Heart left ventricle (tissue), 16 donors: ENCODE results near the gene PEX7. TPM values are rescaled to one million over a fixed set of nuclear protein-coding genes. Genes with fewer than 3 reads are reported as not detected.
A peak's percentile ranks its signal among the peaks of the same experiment; 100 is the strongest.

Experiments used
- ATAC-seq, 4 donors: fragments of 200-7000 bp; cut with Tn5 transposase; one replicate each; pipeline ENCODE4 v1.9.1; 2020 to 2022; ENCODE audit warnings: moderate library complexity in 4 of 4, mild to moderate bottlenecking in 3 of 4, moderate number of reproducible peaks in 1 of 4
- DNase-seq, 5 donors: peaks; one replicate each; pipeline ENCODE4 v3.0.0-alpha.2; 2020
- H3K27ac ChIP-seq, 12 donors: fragments of 200-600 bp; sonication (generic) in 4 of 12; one replicate each; pipeline versions ENCODE4 v1.5.0 to v1.8.0; 2016 to 2022; ENCODE audit warnings: mild to moderate bottlenecking in 2 of 12
- H3K27me3 ChIP-seq, 9 donors: fragments of 200-600 bp; sonication (generic) in 2 of 9; one replicate each; pipeline versions ENCODE4 v1.5.1 to v1.8.0; 2016 to 2022; ENCODE audit warnings: mild to moderate bottlenecking in 3 of 9
- H3K36me3 ChIP-seq, 9 donors: fragments of 200-600 bp; sonication (generic) in 2 of 9; one replicate each; pipeline versions ENCODE4 v1.5.0 to v1.8.0; 2018 to 2022; ENCODE audit warnings: mild to moderate bottlenecking in 2 of 9
- H3K4me1 ChIP-seq, 12 donors: fragments of 200-600 bp; sonication (generic) in 4 of 12; one replicate each; pipeline versions ENCODE4 v1.5.0 to v1.8.0; 2016 to 2022; ENCODE audit warnings: mild to moderate bottlenecking in 3 of 12
- H3K4me3 ChIP-seq, 12 donors: fragments of 200-600 bp; sonication (generic) in 4 of 12; one replicate each; pipeline versions ENCODE4 v1.5.0 to v1.8.0; 2017 to 2022; ENCODE audit warnings: mild to moderate bottlenecking in 9 of 12, moderate library complexity in 4 of 12
- H3K9me3 ChIP-seq, 12 donors: fragments of 200-600 bp; sonication (generic) in 4 of 12; one replicate each; pipeline versions ENCODE4 v1.5.0 to v1.8.0; 2016 to 2022; ENCODE audit warnings: mild to moderate bottlenecking in 1 of 12
- CTCF ChIP-seq, 12 donors: fragments of 200-600 bp; sonication (generic) in 4 of 12; IDR thresholded peaks; one replicate each; pipeline versions ENCODE4 v1.5.0 to v1.8.0; 2018 to 2022; ENCODE audit warnings: antibody characterized with exemption in 12 of 12, mild to moderate bottlenecking in 5 of 12
- POLR2A ChIP-seq, 2 donors: fragments of 450-650 bp; IDR thresholded peaks; one replicate each; pipeline ENCODE4 v1.6.1; 2017; ENCODE audit warnings: antibody characterized with exemption in 2 of 2, mild to moderate bottlenecking in 2 of 2, moderate library complexity in 2 of 2
- WGBS, 4 donors: extraction: QIAGEN DNeasy Blood & Tissue Kit in 2 of 4; methylation state at CpG; one replicate each; pipeline versions ENCODE4 v1.1.5 to v1.1.7; 2013 to 2018; 5-methylcytosine and 5-hydroxymethylcytosine counted together
- intact Hi-C, 10 donors: fragments of 100-400 bp; cut with DNase I; formaldehyde crosslinking; loops; one replicate each; pipeline versions ENCODE4 v1.11.1 to v1.14.2; 2022
- polyA plus RNA-seq, 2 donors: library from polyadenylated mRNA; stranded (reverse); fragments of 200-250 nt; gene quantifications; one replicate each; pipeline ENCODE4 v1.2.3, GENCODE V29; 2013
- total RNA-seq, 9 donors: library from RNA; depleted of rRNA in 2 of 9; stranded (reverse); fragments of >200 nt in 2 of 9; fragmentation: NEBNext Ultra II Directional in 3 of 9; extraction: Animal tissue kit (Norgen Biotek cat#: 25700) in 3 of 9; gene quantifications; one replicate each; pipeline versions ENCODE4 v1.1.0 to v1.2.4, GENCODE V29; 2016 to 2023
- donor health status: ischemic (EF 13 %, LVEDD 7.1; RV severe dilation, severe dysfunction).
- donor health status: healthy with polysubstance abuse.
- donor health status: DM: no; HTN: yes; CAD: no.
- donor health status: DM: no; HTN: no; CAD: no.
- donor health status: ischemic (EF 25% LVEDD 6.9; RV normal size, moderate dysfunction).
- donor health status: ischemic (EF 25% LVEDD 5.7; RV mildly dilated, moderate dysfunction).
- donor health status: healthy.
- donor health status: DM: yes; HTN: yes; CAD: no.
- donor health status: ischemic (EF 35%, LVEDD 5.7; RV mildly dilated, moderate dysfunction).
- donor health status: nonischemic (EF 11% LVEDD 7.7; RV severe dilation, severe dysfunction).
- donor health status: DM: yes; HTN: yes; CAD: no.
- donor health status: PGD.
- donor health status: ischemic (EF 29% LVEDD 5.4; RV normal size, mild dysfunction).
- donor health status: nonischemic (EF 23%, LVEDD 6.1; RV moderate dilation, normal function).

PEX7 gene
- total and polyA plus RNA-seq, 11 donors, result 4.7 to 22.1 (median 15.5) TPM

GRCh38 chr6:136792410-136793262, 29.8 kb upstream of the PEX7 start, which contains the start of gene MAP3K5:
MAP3K5 (minus strand) TSS chr6:136792477; CDS start chr6:136792157, 320 bp downstream.
- peak; percentile 81 to 93 (median 91) for ATAC-seq
- H3K4me3 ChIP-seq, result peak within 1 kb of the TSS; percentile 29 to 94 (median 78)
- H3K27ac ChIP-seq, result peak within 1 kb of the TSS; percentile 84 to 98 (median 94)
- WGBS, 4 donors, result 0 to 2% (median 0%) methylated on average over 19 to 89 of the region's 89 CpGs
- TF ChIP-seq POLR2A (IDR thresholded peaks at IDR 0.05) (peak in 1 of 2 donors; percentile 40), CTCF (IDR thresholded peaks at IDR 0.05) (peak; percentile 64 to 82 (median 76))
- no peaks in the 10 kb centered on the region for H3K27me3 ChIP-seq
- peak; percentile 91 to 97 (median 93) for DNase-seq
- intact Hi-C loops, result loop anchor here (1.0 to 10.0 kb wide), 9 partner anchors 45 to 210 kb away; no protein-coding TSS in a partner anchor
- H3K36me3 ChIP-seq, result no peaks in the 10 kb centered on the region
- H3K9me3 ChIP-seq, result peaks cover 0 to under 1% (median 0%) of the 10 kb centered on the region in 12 donors
- H3K4me1 ChIP-seq, result peaks cover 0 to 40% (median 18%) of the 10 kb centered on the region in 12 donors

GRCh38 chr6:136793363-136793762, 29.0 kb upstream of the PEX7 start:
- Histone ChIP-seq H3K27ac (peak overlapping the region; percentile 84 to 98 (median 94)), H3K36me3 (no peaks in the 10 kb centered on the region), H3K4me3 (peak overlapping the region in 11 of 12 donors; percentile 63 to 94 (median 79)), H3K9me3 (peaks cover 0 to 8% (median 0%) of the 10 kb centered on the region in 12 donors), H3K27me3 (no peaks in the 10 kb centered on the region), H3K4me1 (peaks cover 0 to 33% (median 14%) of the 10 kb centered on the region in 12 donors)
- WGBS, 4 donors, result 27 to 32% (median 29%) methylated on average over 8 of the region's 8 CpGs
- DNase-seq (no peak), ATAC-seq (no peak)
- intact Hi-C loops, result loop anchor here (1.0 to 10.0 kb wide), 9 partner anchors 46 to 211 kb away; no protein-coding TSS in a partner anchor
- TF ChIP-seq POLR2A (IDR thresholded peaks at IDR 0.05) (no peak), CTCF (IDR thresholded peaks at IDR 0.05) (no peak)

GRCh38 chr6:136795386-136795785, 27.0 kb upstream of the PEX7 start:
- Histone ChIP-seq H3K27ac (no peak overlapping the region), H3K4me1 (peaks cover 0 to 14% (median 5%) of the 10 kb centered on the region in 12 donors), H3K36me3 (no peaks in the 10 kb centered on the region), H3K27me3 (peaks cover 0 to 2% (median 0%) of the 10 kb centered on the region in 9 donors), H3K9me3 (peaks cover 0 to 8% (median 0%) of the 10 kb centered on the region in 12 donors), H3K4me3 (no peak overlapping the region)
- DNase-seq, result no peak
- no peak for TF ChIP-seq CTCF (IDR thresholded peaks at IDR 0.05)
- TF ChIP-seq POLR2A (IDR thresholded peaks at IDR 0.05), result no peak
- WGBS, 4 donors, result 85 to 94% (median 89%) methylated on average over 2 of the region's 2 CpGs
- no peak for ATAC-seq
- intact Hi-C loops, result loop anchor here in 1 of 10 donors (10.0 kb wide), 1 partner anchor 191 kb away; no protein-coding TSS in a partner anchor

- ATAC-seq (no peak), DNase-seq (no peak)
- peaks cover 0 to 4% (median 0%) of the 10 kb centered on the region in 9 donors for H3K27me3 ChIP-seq
- H3K36me3 ChIP-seq, result no peaks in the 10 kb centered on the region
- no peak overlapping the region for H3K4me3 ChIP-seq
- intact Hi-C loops, result loop anchor here in 1 of 10 donors (10.0 kb wide), 1 partner anchor 191 kb away; no protein-coding TSS in a partner anchor
- H3K27ac ChIP-seq, result no peak overlapping the region
- TF ChIP-seq POLR2A (IDR thresholded peaks at IDR 0.05), result no peak
- TF ChIP-seq CTCF (IDR thresholded peaks at IDR 0.05), result no peak
- 88 to 95% (median 94%) methylated on average over 5 of the region's 5 CpGs for WGBS, 4 donors
- H3K4me1 ChIP-seq, result peaks cover 0 to 8% (median 5%) of the 10 kb centered on the region in 12 donors
- H3K9me3 ChIP-seq, result peaks cover 0 to 8% (median 0%) of the 10 kb centered on the region in 12 donors
Measured at GRCh38 chr6:136795996-136796395, 26.4 kb upstream of the PEX7 start.
